ENCODE results near the gene PXN. TPM values are rescaled to one million over a fixed set of nuclear protein-coding genes. Genes with fewer than 3 reads are reported as not detected.

PXN gene
- polyA plus RNA-seq, 1 donor from 2014 or later, result 5.9 TPM

DNA sequence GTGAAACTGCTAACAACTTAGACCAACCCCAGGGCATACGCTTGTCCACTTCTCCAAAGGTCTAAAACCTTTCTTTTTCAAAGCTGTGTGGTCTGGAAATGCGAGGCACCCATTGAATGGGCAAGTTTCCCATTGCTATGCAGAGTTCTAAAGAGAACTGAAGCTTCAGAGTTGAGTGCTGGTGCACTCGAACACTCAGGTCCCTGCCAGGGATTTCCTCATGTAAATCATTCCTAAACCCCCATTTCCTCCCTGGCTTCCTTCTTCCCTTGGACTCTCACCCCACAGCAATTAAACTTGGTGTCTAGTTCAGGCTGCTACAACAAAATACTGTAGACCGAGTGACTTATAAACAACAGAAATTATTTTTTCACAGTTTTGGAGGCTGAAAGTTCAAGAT, 2.2 kb upstream of the PXN start:
- no peak overlapping the region for H3K4me2 ChIP-seq (ENCODE audit: low read length)
- H2AFZ ChIP-seq (ENCODE audit: low read depth, low read length), result no peak overlapping the region
- H3K79me2 ChIP-seq (replicated peaks; ENCODE audit: insufficient read depth, low read length), result no peaks in the 10 kb centered on the region
- H3K27ac ChIP-seq (ENCODE audit: low read length), result no peak overlapping the region
- H3K9me2 ChIP-seq (ENCODE audit: insufficient read depth, low read length), result no peaks in the 10 kb centered on the region
- H3K9me3 ChIP-seq (ENCODE audit: low read length), result no peaks in the 10 kb centered on the region
- H3K36me3 ChIP-seq (ENCODE audit: insufficient read depth, low read length), result no peaks in the 10 kb centered on the region
- H3F3A ChIP-seq (ENCODE audit: insufficient read depth, low read length, poor library complexity, severe bottlenecking), result no peaks in the 10 kb centered on the region
- TF ChIP-seq, protein P1, sequence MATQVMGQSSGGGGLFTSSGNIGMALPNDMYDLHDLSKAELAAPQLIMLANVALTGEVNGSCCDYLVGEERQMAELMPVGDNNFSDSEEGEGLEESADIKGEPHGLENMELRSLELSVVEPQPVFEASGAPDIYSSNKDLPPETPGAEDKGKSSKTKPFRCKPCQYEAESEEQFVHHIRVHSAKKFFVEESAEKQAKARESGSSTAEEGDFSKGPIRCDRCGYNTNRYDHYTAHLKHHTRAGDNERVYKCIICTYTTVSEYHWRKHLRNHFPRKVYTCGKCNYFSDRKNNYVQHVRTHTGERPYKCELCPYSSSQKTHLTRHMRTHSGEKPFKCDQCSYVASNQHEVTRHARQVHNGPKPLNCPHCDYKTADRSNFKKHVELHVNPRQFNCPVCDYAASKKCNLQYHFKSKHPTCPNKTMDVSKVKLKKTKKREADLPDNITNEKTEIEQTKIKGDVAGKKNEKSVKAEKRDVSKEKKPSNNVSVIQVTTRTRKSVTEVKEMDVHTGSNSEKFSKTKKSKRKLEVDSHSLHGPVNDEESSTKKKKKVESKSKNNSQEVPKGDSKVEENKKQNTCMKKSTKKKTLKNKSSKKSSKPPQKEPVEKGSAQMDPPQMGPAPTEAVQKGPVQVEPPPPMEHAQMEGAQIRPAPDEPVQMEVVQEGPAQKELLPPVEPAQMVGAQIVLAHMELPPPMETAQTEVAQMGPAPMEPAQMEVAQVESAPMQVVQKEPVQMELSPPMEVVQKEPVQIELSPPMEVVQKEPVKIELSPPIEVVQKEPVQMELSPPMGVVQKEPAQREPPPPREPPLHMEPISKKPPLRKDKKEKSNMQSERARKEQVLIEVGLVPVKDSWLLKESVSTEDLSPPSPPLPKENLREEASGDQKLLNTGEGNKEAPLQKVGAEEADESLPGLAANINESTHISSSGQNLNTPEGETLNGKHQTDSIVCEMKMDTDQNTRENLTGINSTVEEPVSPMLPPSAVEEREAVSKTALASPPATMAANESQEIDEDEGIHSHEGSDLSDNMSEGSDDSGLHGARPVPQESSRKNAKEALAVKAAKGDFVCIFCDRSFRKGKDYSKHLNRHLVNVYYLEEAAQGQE (IDR thresholded peaks at IDR 0.05; ENCODE audit: borderline replicate concordance), result no peak
- TF ChIP-seq EP300 (conservative IDR thresholded peaks at IDR 0.05; ENCODE audit: poor library complexity, severe bottlenecking), result no peak
- TF ChIP-seq RAD21 (conservative IDR thresholded peaks at IDR 0.05), result no peak
- TF ChIP-seq POLR2AphosphoS5 (IDR thresholded peaks at IDR 0.05), result no peak
- no peak for TF ChIP-seq SMC3 (conservative IDR thresholded peaks at IDR 0.05; ENCODE audit: poor library complexity)
- TF ChIP-seq, protein P2, sequence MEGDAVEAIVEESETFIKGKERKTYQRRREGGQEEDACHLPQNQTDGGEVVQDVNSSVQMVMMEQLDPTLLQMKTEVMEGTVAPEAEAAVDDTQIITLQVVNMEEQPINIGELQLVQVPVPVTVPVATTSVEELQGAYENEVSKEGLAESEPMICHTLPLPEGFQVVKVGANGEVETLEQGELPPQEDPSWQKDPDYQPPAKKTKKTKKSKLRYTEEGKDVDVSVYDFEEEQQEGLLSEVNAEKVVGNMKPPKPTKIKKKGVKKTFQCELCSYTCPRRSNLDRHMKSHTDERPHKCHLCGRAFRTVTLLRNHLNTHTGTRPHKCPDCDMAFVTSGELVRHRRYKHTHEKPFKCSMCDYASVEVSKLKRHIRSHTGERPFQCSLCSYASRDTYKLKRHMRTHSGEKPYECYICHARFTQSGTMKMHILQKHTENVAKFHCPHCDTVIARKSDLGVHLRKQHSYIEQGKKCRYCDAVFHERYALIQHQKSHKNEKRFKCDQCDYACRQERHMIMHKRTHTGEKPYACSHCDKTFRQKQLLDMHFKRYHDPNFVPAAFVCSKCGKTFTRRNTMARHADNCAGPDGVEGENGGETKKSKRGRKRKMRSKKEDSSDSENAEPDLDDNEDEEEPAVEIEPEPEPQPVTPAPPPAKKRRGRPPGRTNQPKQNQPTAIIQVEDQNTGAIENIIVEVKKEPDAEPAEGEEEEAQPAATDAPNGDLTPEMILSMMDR (IDR thresholded peaks at IDR 0.05; ENCODE audit: poor library complexity, severe bottlenecking), result no peak
- no peak overlapping the region for H3K4me3 ChIP-seq (ENCODE audit: low read length)
- H3K9ac ChIP-seq (ENCODE audit: low read length), result no peak overlapping the region
- H4K20me1 ChIP-seq (ENCODE audit: insufficient read depth), result no peaks in the 10 kb centered on the region
- H3K27me3 ChIP-seq (ENCODE audit: insufficient read depth, low read depth, low read length), result no peaks in the 10 kb centered on the region

DNA sequence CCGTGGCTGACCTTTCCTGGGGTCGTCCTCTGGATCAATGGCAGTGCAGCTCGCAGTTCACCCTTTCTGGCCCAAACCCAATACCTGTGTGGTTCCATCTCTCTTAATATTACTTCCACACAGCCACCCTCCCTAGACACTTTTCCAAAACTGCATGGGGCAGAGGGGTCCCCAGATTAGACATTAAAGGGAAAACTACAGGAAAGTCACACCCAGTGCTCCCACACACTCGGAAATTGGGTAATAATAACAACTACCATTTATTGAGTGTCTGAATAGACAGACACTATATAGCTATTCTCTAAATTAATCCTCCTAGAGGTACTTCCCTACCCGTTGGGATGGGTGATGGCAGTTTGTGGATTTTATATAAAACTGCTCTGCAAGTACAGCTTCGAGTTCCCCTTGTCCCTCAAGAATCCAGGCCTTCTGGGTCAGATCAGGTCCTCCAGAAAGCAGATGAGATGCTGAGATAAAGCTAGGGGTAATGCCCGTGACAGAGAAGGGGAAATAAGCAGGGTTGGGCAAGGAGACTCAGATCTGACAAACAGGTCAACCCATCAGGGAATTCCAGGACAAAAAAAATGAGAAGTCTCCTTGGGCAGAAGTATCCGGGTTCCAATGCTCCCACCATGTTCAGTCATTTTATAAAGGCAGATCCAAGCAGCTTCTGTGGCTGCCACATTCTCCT, 795 bp upstream of the PXN start:
- no peak for TF ChIP-seq SMC3 (conservative IDR thresholded peaks at IDR 0.05; ENCODE audit: poor library complexity)
- no peak for TF ChIP-seq MXI1 (conservative IDR thresholded peaks at IDR 0.05; ENCODE audit: poor library complexity, severe bottlenecking)
- TF ChIP-seq TAF1 (IDR thresholded peaks at IDR 0.05; ENCODE audit: low read depth), result no peak
- no peak for TF ChIP-seq EP300 (conservative IDR thresholded peaks at IDR 0.05; ENCODE audit: poor library complexity, severe bottlenecking)
- TF ChIP-seq EZH2 (IDR thresholded peaks at IDR 0.05; ENCODE audit: borderline replicate concordance, insufficient read depth, low read length, poor library complexity, severe bottlenecking), result no peak
- TF ChIP-seq, protein P2 (IDR thresholded peaks at IDR 0.05; ENCODE audit: poor library complexity, severe bottlenecking), result no peak
- TF ChIP-seq, protein P1 (IDR thresholded peaks at IDR 0.05; ENCODE audit: borderline replicate concordance), result no peak
- no peak for TF ChIP-seq RAD21 (conservative IDR thresholded peaks at IDR 0.05)
- no peak for TF ChIP-seq POLR2AphosphoS5 (IDR thresholded peaks at IDR 0.05)
- no peaks in the 10 kb centered on the region for H4K20me1 ChIP-seq (ENCODE audit: insufficient read depth)
- H3K27me3 ChIP-seq (ENCODE audit: insufficient read depth, low read depth, low read length), result no peaks in the 10 kb centered on the region
- H3K9ac ChIP-seq (ENCODE audit: low read length), result peak overlapping the region; percentile 21
- no peaks in the 10 kb centered on the region for H3K36me3 ChIP-seq (ENCODE audit: insufficient read depth, low read length)
- H3K79me2 ChIP-seq (replicated peaks; ENCODE audit: insufficient read depth, low read length), result no peaks in the 10 kb centered on the region
- no peak overlapping the region for H3K4me2 ChIP-seq (ENCODE audit: low read length)
- H3K9me2 ChIP-seq (ENCODE audit: insufficient read depth, low read length), result no peaks in the 10 kb centered on the region
- no peak overlapping the region for H2AFZ ChIP-seq (ENCODE audit: low read depth, low read length)
- no peak overlapping the region for H3K27ac ChIP-seq (ENCODE audit: low read length)
- H3K9me3 ChIP-seq (ENCODE audit: low read length), result no peaks in the 10 kb centered on the region
- H3F3A ChIP-seq (ENCODE audit: insufficient read depth, low read length, poor library complexity, severe bottlenecking), result no peaks in the 10 kb centered on the region
- peak overlapping the region; percentile 59 for H3K4me3 ChIP-seq (ENCODE audit: low read length)
